ENCODE results near the gene NEDD4.
"Not testable (repeated sequence)": the region's sequence is repeated elsewhere in the genome, so short reads cannot be mapped to it uniquely, and the experiment has no call there.

NEDD4 gene

GRCh38 chr15:55879181-55879580 is 114.2 kb downstream of the NEDD4 start:
- DNase-seq, result no peak

DNA sequence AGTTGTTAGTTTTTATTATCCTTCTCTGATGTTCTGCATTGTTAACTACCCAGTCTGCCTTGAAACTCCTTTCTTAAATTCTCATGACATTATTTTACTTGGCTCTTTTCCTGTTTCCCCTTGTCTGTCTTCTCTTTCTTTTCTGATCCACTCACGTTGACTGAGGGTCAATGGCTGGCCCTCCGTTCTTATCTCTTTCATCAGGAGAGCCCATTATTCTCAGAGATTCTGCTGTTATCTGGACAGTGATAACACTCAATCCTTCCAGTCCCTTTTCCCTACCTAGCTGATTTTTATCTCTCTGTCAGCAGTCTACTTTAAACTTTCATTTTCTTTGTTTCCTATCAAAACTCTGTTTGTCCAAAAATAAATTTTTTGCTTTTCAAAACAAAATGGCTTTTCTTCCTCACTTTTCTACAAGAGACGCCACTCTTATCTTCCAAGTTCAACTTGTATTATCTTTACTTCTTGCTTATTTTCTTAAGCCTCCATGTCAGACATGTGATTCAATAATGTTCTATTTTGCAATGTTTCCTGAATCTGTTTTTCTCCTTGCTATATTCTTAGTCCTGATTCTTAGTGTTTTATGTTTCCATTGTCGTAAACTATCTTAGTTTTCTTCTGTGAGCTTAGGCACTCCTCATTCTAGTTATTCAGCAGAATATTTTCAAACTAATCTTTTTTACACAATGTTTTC is 120.2 kb downstream of the NEDD4 start:
- DNase-seq, result no peak

DNA sequence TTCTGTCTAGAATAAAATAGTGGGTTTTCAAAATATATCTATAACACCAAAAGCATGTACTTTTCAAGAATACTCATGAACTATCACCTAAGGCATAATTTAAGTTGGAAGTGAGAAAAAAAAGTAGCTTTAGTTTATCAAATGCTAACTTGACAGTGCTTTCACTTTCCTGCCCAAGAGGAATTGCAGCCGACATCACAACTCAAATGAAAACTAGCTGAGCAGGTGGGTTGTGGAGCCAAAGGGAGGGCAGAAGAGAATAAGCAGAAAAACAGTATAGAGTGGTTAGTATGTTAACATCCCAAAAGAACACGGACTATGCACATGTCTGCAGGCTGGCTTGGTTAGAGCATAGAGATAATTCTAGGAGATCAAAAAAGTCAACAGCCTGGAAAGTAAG is 120.9 kb downstream of the NEDD4 start:
- DNase-seq, result no peak

DNA sequence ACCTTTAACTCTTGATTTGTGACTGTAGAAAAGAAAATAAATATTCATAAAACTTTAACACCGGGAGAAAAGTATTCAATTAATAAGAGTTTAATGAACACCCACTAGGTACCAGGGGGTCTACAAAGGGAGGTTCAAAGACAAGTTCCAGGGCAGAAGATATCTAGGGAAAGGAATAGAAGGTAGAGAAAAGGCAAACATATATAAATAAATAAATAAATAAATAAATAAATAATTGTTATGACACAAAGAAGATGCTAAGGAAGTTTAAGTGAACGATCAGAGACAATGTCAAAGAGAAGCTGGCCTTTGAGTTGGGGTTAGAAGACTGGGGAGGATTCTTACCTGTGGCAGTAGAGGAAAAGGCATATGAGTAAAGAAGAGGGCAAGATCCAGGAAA is 123.8 kb downstream of the NEDD4 start:
- DNase-seq, result no peak

- no peak for DNase-seq
These were observed 124.7 kb downstream of the NEDD4 start for GRCh38 chr15:55868707-55869106.

DNA sequence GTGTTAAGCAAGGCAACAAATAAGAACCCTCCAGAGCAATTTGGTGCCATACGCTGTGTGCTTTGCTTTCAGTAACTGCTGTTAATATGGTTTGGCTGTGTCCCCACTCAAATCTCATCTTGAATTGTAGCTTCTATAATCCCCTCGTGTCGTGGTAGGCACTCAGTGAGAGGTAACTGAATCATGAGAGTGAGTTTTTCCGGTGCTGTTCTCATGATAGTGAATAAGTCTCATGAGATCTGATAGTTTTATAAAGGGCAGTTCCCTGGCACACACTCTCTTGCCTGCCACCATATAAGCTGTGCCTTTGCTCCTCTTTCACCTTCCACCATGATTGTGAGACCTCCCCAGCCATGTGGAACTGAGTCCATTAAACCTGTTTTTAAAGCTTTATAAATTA is 125.1 kb downstream of the NEDD4 start:
- not testable (repeated sequence) for DNase-seq

GRCh38 chr15:55863911-55864310 is 129.5 kb downstream of the NEDD4 start:
- no peak for DNase-seq

DNA sequence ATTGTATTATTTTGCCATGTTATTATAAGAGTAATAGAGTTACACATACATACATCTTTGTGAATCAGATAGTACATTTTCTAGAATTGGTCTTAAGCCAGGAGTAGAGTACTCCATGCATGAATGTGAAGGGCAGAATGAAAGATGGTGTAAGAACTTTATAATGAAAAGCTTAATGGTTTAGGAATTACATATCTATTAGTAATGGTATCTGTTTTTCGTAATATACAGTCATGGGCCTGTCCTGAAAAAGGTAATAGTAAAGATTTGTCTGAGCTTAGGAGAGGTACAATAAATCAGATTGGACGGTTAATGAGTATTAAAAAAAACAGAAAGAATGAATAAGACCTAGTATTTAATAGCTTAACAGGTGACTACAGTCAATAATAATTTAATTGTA is 132.3 kb downstream of the NEDD4 start:
- no peak for DNase-seq

GRCh38 chr15:55860468-55860867 is 132.9 kb downstream of the NEDD4 start:
- DNase-seq, result no peak

DNA sequence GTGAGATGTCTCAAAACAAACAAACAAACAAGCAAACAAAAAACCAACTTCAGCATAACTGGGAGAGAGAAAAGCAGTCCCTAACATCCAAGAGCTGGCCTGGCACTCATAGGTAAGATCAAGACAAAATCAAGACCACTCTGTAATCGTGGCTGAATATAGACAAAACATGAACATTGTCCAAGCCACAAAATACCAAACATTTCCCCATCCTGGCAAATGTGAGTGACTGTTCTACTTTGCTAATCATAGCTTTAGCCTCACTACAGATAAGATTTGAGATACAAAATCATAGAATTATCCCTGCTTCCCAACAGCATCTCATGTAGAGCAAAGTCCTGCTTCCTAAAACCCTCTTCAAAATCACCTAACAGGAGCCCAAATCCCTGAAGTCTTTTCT is 133.7 kb downstream of the NEDD4 start:
- DNase-seq, result no peak

DNA sequence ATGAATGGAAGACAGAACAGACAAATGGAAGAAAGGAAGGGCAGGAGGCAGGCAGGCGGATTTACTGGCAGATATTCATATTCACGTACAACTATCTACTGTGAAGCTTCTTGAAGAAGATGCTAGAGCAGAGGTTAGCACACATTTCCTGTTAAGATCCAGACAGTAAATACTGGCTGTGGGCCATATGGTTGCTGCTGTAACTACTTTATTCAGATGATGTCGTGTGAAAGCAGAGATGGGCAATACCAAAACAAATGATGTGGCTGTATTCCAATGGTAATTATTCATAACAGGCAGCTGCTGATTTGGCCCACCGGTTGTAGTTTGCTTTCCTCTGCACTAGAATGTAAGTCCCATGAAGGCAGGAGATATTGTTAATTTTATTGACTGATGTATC is 134.8 kb downstream of the NEDD4 start:
- DNase-seq, result no peak

DNA sequence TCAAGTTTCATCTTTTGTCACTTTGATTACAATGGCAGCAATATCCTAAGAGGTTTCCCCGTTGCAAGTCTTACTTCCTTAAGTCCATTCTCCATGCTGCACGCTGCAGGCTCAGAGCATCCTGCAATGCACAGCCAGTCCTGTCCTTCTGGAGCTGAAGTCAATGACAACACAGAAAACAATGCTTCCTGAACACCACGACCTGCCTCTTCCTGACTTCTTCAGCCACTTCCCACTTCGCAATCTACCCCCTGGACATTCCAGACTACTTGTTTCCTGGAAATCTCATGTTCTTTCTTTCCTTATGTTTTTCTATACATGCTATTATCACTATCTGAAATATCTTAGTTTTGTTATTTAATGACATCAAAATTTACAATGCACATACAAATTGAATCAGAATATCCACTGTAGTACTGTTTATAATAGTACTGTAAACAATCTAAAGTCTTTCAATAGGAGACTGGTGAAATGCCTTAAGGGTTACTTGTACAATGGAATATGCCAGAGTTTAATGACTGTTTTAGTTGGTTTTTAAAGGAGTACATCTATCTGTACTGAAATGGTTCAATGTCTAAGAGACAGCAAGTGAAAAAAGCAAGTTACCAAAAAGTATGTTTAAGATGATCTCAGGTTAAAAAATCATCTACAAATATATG is 136.8 kb downstream of the NEDD4 start:
- no peak for DNase-seq

DNA sequence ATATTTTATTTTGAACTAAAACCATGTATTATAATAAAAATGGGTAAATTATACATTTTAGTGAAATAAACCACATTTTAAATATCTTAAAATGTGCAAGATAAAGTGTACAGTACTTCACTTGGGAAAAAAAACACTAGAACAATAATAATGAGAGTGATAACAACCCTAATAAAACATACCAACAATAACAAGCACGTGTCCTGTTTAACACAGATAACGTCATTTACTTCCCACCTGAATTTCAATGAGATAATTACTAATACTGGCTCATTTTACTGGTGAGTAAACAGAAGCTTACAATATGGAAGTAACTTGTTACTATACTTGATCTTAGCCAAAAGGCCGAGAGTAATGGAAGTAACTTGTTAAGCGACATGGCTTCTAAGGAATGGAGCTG is 140.3 kb downstream of the NEDD4 start:
- no peak for DNase-seq

- peak; percentile 38 for DNase-seq
These were observed 147.2 kb downstream of the NEDD4 start for GRCh38 chr15:55846116-55846707.

DNA sequence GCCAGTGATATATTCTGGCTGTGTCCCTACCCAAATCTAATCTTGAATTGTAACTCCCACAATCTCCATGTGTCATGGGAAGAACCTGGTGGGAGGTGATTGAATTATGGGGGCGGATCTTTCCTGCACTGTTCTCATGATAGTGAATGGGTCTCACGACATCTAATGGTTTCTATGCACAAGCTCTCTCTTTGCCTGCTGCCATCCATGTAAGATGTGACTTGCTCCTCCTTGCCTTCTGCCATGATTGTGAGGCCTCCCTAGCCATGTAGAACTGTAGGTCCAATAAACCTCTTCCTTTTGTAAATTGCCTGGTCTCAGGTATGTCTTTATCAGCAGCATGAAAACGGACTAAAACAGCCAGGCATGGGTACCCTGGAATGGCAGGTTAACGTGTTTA is 150.5 kb downstream of the NEDD4 start:
- DNase-seq, result not testable (repeated sequence)

- DNase-seq, result no peak
These were observed 157.5 kb downstream of the NEDD4 start for GRCh38 chr15:55835866-55836265.

GRCh38 chr15:55834331-55834730 is 159.1 kb downstream of the NEDD4 start:
- no peak for DNase-seq

DNA sequence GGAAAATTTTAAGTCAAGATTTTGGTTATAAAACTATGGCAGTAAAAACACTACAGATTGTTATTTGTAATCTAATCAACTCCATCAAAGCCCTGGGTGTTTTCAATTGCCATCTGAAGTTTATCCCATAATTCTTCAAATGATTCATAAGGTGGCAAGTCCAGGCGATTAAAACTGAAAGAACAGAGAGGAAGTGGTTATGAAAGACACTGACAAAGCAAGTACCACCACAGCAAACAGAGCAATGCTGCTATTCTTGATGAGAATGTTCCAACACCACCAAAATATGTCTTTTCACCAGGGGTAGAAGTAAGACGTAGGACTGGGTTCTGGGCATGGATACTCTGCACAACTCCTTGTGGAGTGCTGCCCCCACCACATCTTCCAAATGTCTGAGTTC is 163.6 kb downstream of the NEDD4 start:
- no peak for DNase-seq

DNA sequence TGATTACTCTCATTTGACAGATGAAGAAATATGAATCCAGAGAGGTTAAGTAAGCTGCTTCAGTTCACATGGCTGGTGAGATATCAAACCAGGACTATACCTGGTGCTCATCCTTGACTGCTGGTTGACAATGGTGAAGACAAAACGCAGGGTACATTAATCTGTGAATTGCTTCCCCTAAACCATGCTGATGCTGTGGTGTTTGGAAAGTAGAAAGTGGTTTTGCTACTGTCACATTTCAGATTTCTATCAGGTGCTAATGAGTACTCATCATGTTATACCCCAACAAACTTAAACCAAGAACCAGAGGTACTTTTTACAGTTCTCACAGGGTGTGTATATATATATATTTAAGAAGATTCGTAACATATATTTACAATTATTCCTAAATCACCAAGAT is 165.5 kb downstream of the NEDD4 start:
- no peak for DNase-seq

- DNase-seq, result no peak
These were observed 166.2 kb downstream of the NEDD4 start for GRCh38 chr15:55827204-55827603.

DNA sequence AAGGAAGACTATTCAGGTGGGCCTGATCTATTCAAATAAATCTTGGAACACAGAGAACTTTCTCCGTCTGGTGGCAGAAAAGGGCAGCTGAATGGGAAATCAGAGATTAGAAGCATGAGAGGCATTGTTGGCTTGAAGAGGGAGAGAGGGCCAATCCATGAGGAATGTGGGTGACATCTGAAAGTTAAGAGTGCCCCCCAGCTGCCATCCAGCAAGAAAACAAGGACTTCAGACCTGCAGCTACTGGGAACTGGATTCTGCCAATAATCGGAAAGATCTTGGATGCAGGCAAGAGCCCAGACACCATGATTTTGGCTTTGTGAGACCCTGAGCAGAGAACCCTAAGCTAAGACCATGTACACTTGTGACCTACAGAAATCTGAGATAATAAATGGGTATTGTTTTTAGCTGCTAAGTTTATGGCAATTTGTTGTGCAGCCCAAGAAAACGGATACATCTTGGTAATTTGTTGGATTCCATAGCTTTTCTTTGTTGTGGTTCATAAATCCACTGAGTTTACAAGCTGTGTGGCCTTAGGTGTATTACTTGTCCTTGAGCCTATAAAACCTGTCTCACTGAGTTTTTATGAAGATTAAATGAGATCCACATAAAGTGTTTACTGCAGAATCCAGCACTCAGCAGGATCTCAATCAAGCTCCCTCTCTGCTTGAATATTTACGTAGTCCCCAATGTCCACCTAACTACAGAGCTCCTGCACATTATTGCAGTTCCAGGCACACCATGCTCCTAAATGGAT is 168.4 kb downstream of the NEDD4 start:
- DNase-seq, result no peak

DNA sequence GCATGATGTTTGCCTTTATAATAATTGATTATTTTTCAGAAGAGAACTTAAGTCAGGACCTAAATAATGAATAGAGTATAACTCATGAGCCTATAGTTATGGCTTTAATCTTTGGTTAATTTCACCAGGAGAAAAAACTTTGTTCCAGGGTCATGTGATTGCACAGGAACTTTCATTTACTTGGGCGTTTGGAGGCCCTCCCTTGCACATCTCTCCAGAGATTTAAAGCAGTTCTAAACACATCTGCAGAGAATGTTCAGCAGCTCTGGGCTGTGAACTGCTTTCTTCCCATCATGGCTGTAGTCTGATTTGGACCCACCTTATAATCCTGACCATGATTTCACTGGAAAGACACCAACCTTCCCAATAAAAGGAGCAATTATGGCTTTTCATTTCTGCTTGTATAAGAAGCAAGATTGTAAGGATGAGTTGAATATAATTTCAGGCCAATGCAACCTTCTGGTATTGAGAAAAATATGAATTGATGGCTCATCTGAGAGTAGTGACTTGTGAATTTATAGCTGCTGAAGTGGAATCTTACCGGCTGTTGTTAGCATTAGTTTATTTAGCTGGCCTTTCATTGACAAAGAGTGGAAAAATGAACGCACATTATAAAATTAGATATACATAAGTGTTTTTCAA is 169.6 kb downstream of the NEDD4 start:
- no peak for DNase-seq

DNA sequence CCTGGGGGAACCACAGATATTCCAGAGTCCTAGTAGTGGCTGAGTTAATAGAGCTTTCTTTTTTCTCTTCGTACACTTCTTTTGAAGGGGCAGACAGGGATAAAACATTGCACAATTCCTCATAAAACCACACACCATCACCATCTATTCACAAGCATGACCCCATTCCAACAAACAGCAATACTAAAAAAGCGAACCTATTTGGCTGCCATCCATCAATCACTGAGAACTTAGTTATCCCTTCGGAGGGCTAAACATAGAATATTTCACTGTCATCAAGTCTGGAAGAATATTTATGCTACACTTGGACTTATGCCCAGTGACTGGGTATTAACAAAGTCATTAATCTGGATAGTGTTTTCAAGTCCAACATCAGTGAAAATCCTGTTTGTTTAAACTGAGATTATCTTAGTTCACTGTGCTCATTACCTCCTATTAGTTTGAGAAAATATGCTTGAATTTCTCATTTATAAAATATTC is 170.2 kb downstream of the NEDD4 start:
- DNase-seq, result no peak
